Measurements from ENCODE around the gene SNUPN. TPM values are rescaled to one million over a fixed set of nuclear protein-coding genes. Genes with fewer than 3 reads are reported as not detected.

Gene SNUPN
- total RNA-seq, result 13.3 and 21.1 TPM in 2 replicates

DNA sequence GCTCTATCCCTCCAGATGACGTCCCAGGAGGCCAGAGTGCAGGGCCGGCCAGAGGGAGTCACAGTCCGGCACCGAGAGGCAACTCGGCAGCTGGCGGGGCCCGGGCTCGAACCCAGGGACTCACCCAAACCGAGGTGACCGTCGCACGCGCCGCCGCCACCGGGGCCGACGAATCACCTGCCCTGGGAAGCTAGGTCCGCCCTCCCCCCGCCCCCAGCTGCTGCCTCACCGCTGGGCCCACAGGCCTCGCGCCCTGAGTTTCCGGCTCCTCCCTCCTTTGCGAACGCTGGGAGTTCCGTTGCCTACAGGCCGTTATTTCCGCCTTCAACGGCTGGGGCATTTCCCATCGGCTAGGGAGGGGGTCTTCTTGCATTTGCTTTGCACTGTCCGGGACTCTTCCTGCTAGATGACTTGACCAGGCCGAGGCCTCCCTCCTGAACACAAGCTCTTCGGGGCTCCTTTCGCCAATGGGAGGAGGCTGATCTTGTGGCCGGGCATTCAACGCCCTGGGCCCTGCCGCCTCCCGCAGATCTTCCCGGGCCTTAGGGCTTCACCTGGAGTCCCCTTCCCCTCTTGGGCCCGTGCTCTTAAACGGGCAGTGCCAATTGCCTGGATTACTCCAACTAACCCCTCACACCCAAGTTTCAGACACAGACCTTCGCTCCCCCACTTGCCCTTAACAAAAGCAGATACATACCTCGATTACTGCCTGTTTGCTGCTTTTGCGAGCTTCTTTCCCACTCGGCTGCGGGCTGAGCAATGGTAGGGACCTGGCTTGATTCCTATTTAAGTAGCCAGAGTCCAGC is at the start of gene SNUPN:
TSS of gene SNUPN (minus strand) at position 184 of the 806 bp plus-strand sequence. CDS start 4,674 bp downstream, outside the sequence.

DNA sequence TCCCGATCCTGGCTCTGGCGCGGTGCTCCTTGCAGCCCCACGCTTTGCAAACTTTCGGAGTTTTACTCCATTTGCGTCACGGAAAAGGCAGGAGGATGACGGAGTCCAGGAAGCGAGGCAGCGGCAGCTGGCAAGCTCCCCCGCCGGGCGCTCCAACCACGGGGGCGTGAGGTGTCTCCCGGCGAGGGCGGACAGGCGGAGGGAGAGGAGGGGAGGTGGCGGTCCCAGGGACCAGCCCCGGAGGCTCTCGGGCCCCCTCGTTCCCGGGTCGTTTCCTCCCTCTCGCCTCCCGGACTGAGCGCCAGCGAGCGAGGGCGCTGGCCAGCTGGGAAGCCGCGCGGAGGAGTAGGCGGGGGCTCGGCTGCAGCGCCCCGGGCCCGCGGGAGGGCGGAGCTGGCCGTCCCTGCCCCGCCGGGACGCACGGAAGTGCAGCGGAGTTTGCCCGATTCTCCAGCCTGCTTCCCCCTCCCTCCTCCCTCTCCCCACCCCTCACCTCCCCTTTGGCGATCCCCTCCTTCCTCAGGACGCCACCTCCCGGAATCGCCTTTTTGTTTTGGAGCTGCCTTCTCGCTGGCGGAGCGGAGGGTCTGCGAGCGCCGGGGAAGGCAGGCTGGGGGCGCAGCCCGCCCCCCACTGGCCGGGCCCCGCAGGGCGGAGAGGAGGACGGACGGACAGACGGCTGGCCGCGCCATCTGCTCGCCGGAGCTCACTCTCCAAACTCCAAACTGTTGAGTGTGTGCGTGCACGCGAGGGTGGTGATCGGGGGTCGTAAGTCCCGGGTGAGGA is 22.0 kb upstream of the SNUPN start, which contains the start of gene SNX33:
TSS of gene SNX33 (plus strand) at position 543 of the 786 bp plus-strand sequence. CDS start 1,191 bp downstream, outside the sequence.

DNA sequence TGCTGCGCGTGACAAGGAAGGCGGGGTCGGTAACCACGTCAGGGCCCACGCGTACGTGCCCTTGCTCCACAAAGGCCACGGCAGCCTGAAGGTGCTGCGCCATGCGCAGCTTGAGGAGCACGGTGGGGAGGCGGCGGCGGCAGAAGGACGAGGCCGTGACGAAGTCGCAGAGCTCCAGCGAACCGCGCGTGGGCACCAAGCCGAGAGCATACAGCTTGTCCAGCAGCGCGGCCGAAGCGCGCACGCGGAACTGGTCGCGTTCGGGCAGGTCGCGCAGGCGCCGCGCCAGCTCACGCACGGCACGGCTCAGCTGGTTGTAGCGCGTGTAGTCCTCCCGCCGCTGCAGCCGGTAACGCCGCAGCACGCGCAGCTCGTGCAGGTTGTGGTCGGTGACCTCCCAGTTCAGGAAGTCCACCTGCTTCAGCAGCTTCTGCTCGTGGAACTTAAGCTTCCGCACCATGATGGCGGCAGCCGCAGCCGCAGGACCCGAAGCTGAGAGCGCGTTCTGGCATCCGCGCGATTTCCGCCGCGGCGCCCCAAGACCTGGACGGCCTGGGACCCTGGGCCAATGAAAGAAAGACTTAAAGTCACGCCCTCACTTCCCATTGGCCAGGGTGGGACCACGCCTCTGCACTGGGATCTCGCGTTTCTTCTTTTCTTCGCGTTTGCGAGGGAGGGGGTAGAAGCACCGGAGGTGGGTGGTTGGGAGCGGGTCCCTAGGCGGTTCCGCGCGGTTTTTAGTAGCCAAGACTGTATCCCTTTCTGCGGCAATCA is 14.4 kb upstream of the SNUPN start, which contains the start of gene IMP3:
TSS of gene IMP3 (minus strand) at position 516 of the 774 bp plus-strand sequence. CDS start at position 460, 56 bp downstream.

DNA sequence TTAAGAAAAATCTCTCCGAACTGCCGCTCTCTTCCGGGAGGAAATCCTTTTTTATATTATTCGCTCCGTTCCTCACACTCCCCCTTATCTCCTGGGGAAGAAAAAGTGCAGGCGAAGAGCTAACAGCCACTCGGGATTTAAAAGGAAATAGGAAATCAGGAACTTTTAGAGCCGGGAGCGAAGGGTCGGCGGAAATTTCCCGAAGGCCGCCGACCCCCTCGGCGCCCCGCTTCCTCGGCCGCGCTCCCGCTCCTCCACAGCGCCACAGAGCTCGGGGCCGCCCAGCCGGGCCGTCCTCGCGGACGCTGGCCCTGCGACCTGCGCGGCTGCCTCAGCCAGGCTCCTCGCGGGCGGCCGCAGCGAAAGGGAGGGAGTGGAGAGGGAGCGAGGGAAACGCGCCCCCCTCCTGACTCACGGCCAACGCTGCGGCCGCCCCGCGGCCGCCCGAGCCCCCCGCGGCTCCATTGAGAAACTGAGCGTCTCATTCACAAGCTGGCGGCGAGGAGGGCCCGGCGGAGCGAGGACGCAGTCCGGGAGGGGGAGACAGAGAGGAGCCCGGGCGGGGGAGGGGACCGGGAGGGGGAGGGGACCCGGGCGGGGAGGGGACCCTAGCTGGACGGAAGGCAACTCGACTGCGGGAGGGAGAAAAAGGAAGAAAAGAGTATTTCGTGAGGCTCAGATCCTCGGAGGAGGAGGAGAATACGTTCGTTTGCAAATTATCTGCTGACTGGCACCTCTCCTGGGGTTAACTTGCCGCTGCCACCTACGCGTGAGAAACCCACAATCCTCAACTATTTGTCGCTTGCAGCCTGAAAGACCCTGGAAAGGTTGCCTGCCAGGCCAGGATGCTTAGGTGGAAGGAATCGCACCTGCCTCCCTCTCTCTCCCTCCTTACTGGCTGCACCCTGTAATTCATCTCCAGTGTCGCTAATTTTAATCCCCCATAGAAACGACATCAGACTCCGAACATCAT is 46.3 kb downstream of the SNUPN start, which contains the start of gene PTPN9:
TSS of gene PTPN9 (minus strand) at position 368 of the 973 bp plus-strand sequence. CDS start 539 bp downstream, outside the sequence.

Other genes with a start within 250 kb of the SNUPN start
- 17.6 and 47.9 TPM in 2 replicates for gene SIN3A, start 174.0 kb downstream of the SNUPN start, total RNA-seq
- 14.4 and 21.2 TPM in 2 replicates for gene PTPN9, start 46.4 kb downstream of the SNUPN start, total RNA-seq
- 56.8 and 66.0 TPM in 2 replicates for gene IMP3, start 14.5 kb upstream of the SNUPN start, total RNA-seq
- 6.6 and 15.7 TPM in 2 replicates for gene SNX33, start 22.2 kb upstream of the SNUPN start, total RNA-seq
- gene CSPG4, start 87.1 kb upstream of the SNUPN start, total RNA-seq, result 1.1 and 4.7 TPM in 2 replicates
- gene UBE2Q2, start 217.7 kb upstream of the SNUPN start, total RNA-seq, result 30.3 and 58.5 TPM in 2 replicates

All from bladder microvascular endothelial cell (primary cell).